RPMI7951 (cell line): ENCODE measurements around the gene DCC. TPM values are rescaled to one million over a fixed set of nuclear protein-coding genes. Genes with fewer than 3 reads are reported as not detected.

Source experiments
- DNase-seq: peaks from one replicate; pipeline ENCODE4 v3.0.0-alpha.2; 2012; ENCODE audit warnings: low read depth
- total RNA-seq: library from RNA; depleted of rRNA; stranded (reverse); fragments of >200 nt; shearing (Covaris generic); gene quantifications from 2 replicates; pipeline ENCODE4 v1.2.3, GENCODE V29; 2014; rRNA removed

Gene DCC
- total RNA-seq: not detected in 2 replicates

- DNase-seq: no peak
Measured at GRCh38 chr18:52339891-52340371, at the start of gene DCC. TSS of gene DCC (plus strand) at chr18:52340197. CDS start at chr18:52340788, 591 bp downstream.

GRCh38 chr18:52310651-52311050, 29.3 kb upstream of the DCC start:
- no peak for DNase-seq

- no peak for DNase-seq
Measured at GRCh38 chr18:52311331-52311730, 28.7 kb upstream of the DCC start.

- no peak for DNase-seq
Measured at GRCh38 chr18:52312346-52312745, 27.7 kb upstream of the DCC start.

GRCh38 chr18:52313213-52313612, 26.8 kb upstream of the DCC start:
- no peak for DNase-seq

- DNase-seq: no peak
Measured at GRCh38 chr18:52319424-52319983, 20.5 kb upstream of the DCC start.

- DNase-seq: no peak
Measured at GRCh38 chr18:52322307-52322706, 17.7 kb upstream of the DCC start.

GRCh38 chr18:52323802-52324201, 16.2 kb upstream of the DCC start:
- DNase-seq: no peak

- no peak for DNase-seq
Measured at GRCh38 chr18:52325997-52326396, 14.0 kb upstream of the DCC start.

- no peak for DNase-seq
Measured at GRCh38 chr18:52333860-52334259, 6.1 kb upstream of the DCC start.

GRCh38 chr18:52334307-52334706, 5.7 kb upstream of the DCC start:
- no peak for DNase-seq

- no peak for DNase-seq
Measured at GRCh38 chr18:52334896-52335295, 5.1 kb upstream of the DCC start.

GRCh38 chr18:52337276-52337675, 2.7 kb upstream of the DCC start:
- DNase-seq: peak; percentile 5

- DNase-seq: no peak
Measured at GRCh38 chr18:52340406-52341102, 557 bp downstream of the DCC start.

GRCh38 chr18:52341103-52341432, 1.1 kb downstream of the DCC start:
- no peak for DNase-seq

- DNase-seq: no peak
Measured at GRCh38 chr18:52341608-52342381, 1.8 kb downstream of the DCC start.

- no peak for DNase-seq
Measured at GRCh38 chr18:52342456-52342855, 2.5 kb downstream of the DCC start.

- DNase-seq: no peak
Measured at GRCh38 chr18:52343138-52343537, 3.1 kb downstream of the DCC start.

GRCh38 chr18:52343731-52344340, 3.8 kb downstream of the DCC start:
- DNase-seq: no peak

- DNase-seq: no peak
Measured at GRCh38 chr18:52344881-52345280, 4.9 kb downstream of the DCC start.

GRCh38 chr18:52345428-52345827, 5.4 kb downstream of the DCC start:
- DNase-seq: no peak

- DNase-seq: no peak
Measured at GRCh38 chr18:52348209-52348608, 8.2 kb downstream of the DCC start.

GRCh38 chr18:52349498-52349897, 9.5 kb downstream of the DCC start:
- DNase-seq: no peak
